Caco-2 (cell line): Measurements from ENCODE around the gene MTAP. TPM values are rescaled to one million over a fixed set of nuclear protein-coding genes. Genes with fewer than 3 reads are reported as not detected.

ENCODE experiments used
- BruUV-seq: library from RNA; stranded (reverse); fragments of 400-500 nt; replicated peaks from 2 replicates; lab custom pipeline; 2021; lab: Mats Ljungman, UMichigan
- CTCF ChIA-PET: fragments of 300-600 bp; sonication (Branson Sonifier 250); formaldehyde crosslinking; loops from one replicate; lab custom pipeline; 2022; ENCODE audit warnings: antibody characterized with exemption; lab: Charles Lee
- POLR2A ChIA-PET: fragments of 300-600 bp; sonication (Branson Sonifier 250); formaldehyde crosslinking; loops from one replicate; lab custom pipeline; 2022; ENCODE audit warnings: antibody characterized with exemption; lab: Charles Lee
- DNase-seq, 2 experiments: peaks; one replicate each; pipeline versions ENCODE4 v3.0.0 to v3.0.0-alpha.2; 2020 to 2022
- H3K27me3 ChIP-seq: replicated peaks from 2 replicates; pipeline ENCODE4 v1.6.0; 2011; ENCODE audit warnings: low read length; ENCODE audit not compliant: control insufficient read depth, insufficient read depth
- H3K36me3 ChIP-seq: 2 replicates; pipeline ENCODE4 v1.5.1; 2011; ENCODE audit warnings: low read length; ENCODE audit not compliant: control insufficient read depth, insufficient read depth
- H3K4me1 ChIP-seq: fragments of 250-450 bp; sonication (Bioruptor Pico); 2 replicates; pipeline ENCODE4 v1.5.1; 2020; ENCODE audit warnings: mild to moderate bottlenecking
- H3K4me3 ChIP-seq: 2 replicates; pipeline ENCODE4 v1.5.1; 2011; ENCODE audit warnings: low read depth, mild to moderate bottlenecking, control low read depth, low read length
- H3K9me3 ChIP-seq: fragments of 250-450 bp; sonication (Bioruptor Pico); 2 replicates; pipeline ENCODE4 v1.5.1; 2020; ENCODE audit warnings: mild to moderate bottlenecking, moderate library complexity
- H3K27ac Mint-ChIP-seq: one replicate; pipeline ENCODE4 v1.8.0; 2022; ENCODE audit warnings: mixed read lengths; ENCODE audit not compliant: unreplicated experiment
- H3K27me3 Mint-ChIP-seq: one replicate; pipeline ENCODE4 v1.8.0; 2022; ENCODE audit warnings: mixed read lengths; ENCODE audit not compliant: insufficient read depth, unreplicated experiment
- H3K36me3 Mint-ChIP-seq: one replicate; pipeline ENCODE4 v1.8.0; 2022; ENCODE audit warnings: mild to moderate bottlenecking, mixed read lengths; ENCODE audit not compliant: insufficient read depth, unreplicated experiment
- H3K4me1 Mint-ChIP-seq: one replicate; pipeline ENCODE4 v1.8.0; 2022; ENCODE audit warnings: low read depth, mixed read lengths; ENCODE audit not compliant: unreplicated experiment
- H3K4me3 Mint-ChIP-seq: one replicate; pipeline ENCODE4 v1.8.0; 2022; ENCODE audit warnings: mild to moderate bottlenecking, moderate library complexity, mixed read lengths; ENCODE audit not compliant: unreplicated experiment
- H3K9me3 Mint-ChIP-seq: one replicate; pipeline ENCODE4 v1.8.0; 2022; ENCODE audit warnings: mixed read lengths; ENCODE audit not compliant: unreplicated experiment
- intact Hi-C: fragments of 100-400 bp; cut with micrococcal nuclease; formaldehyde crosslinking; loops from one replicate; pipeline ENCODE4 v1.10.0; 2022; ENCODE audit not compliant: unreplicated experiment
- total RNA-seq: library from RNA; stranded (reverse); gene quantifications from 2 replicates; pipeline ENCODE4 v1.2.3, GENCODE V29; 2022
- TF ChIP-seq, protein P1 (sequence below), 2 experiments: fragments of 200-600 bp in 1 of 2; IDR thresholded peaks; 1 replicate in 1 of 2; 2 replicates in 1 of 2; pipeline versions ENCODE4 v1.5.1 to v1.8.0; 2011 to 2022; ENCODE audit warnings: antibody characterized with exemption in 1 of 2, control low read depth in 1 of 2, inconsistent platforms in 1 of 2, low read depth in 1 of 2, low read length in 1 of 2, mild to moderate bottlenecking in 1 of 2, moderate library complexity in 1 of 2; ENCODE audit not compliant: insufficient read depth in 1 of 2, severe bottlenecking in 1 of 2, unreplicated experiment in 1 of 2

Gene MTAP
- total RNA-seq, 1 experiment from 2014 or later = 53.3 TPM

GRCh38 chr9:21810388-21810787 is 8.0 kb downstream of the MTAP start:
- no peaks in the 10 kb centered on the region for H3K9me3 Mint-ChIP-seq
- H3K4me3 Mint-ChIP-seq = no peak overlapping the region
- H3K27ac Mint-ChIP-seq = no peak overlapping the region
- ChIA-PET CTCF (no interaction called here), POLR2A (no interaction called here)
- no peak for DNase-seq
- Histone ChIP-seq H3K9me3 (no peaks in the 10 kb centered on the region), H3K4me3 (no peak overlapping the region), H3K4me1 (no peaks in the 10 kb centered on the region), H3K36me3 (no peaks in the 10 kb centered on the region), H3K27me3 (no peaks in the 10 kb centered on the region)
- intact Hi-C loops = loop anchor here (5.0 kb wide), 2 partner anchors 72 to 642 kb away; no protein-coding TSS in a partner anchor
- BruUV-seq = no TSS peak
- H3K4me1 Mint-ChIP-seq = no peaks in the 10 kb centered on the region
- TF ChIP-seq, protein P1, sequence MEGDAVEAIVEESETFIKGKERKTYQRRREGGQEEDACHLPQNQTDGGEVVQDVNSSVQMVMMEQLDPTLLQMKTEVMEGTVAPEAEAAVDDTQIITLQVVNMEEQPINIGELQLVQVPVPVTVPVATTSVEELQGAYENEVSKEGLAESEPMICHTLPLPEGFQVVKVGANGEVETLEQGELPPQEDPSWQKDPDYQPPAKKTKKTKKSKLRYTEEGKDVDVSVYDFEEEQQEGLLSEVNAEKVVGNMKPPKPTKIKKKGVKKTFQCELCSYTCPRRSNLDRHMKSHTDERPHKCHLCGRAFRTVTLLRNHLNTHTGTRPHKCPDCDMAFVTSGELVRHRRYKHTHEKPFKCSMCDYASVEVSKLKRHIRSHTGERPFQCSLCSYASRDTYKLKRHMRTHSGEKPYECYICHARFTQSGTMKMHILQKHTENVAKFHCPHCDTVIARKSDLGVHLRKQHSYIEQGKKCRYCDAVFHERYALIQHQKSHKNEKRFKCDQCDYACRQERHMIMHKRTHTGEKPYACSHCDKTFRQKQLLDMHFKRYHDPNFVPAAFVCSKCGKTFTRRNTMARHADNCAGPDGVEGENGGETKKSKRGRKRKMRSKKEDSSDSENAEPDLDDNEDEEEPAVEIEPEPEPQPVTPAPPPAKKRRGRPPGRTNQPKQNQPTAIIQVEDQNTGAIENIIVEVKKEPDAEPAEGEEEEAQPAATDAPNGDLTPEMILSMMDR (IDR thresholded peaks at IDR 0.05; ENCODE audit: insufficient read depth in 1 of 2, low read depth in 1 of 2, low read length in 1 of 2, severe bottlenecking in 1 of 2, unreplicated experiment in 1 of 2) = no peak
- no peaks in the 10 kb centered on the region for H3K27me3 Mint-ChIP-seq
- H3K36me3 Mint-ChIP-seq = peaks cover 33% of the 10 kb centered on the region

GRCh38 chr9:21810881-21811280 is 8.4 kb downstream of the MTAP start:
- ChIA-PET CTCF (no interaction called here), POLR2A (no interaction called here)
- H3K36me3 Mint-ChIP-seq = peaks cover 32% of the 10 kb centered on the region
- Histone ChIP-seq H3K4me3 (no peak overlapping the region), H3K4me1 (no peaks in the 10 kb centered on the region), H3K27me3 (no peaks in the 10 kb centered on the region), H3K36me3 (no peaks in the 10 kb centered on the region), H3K9me3 (no peaks in the 10 kb centered on the region)
- no peak overlapping the region for H3K4me3 Mint-ChIP-seq
- intact Hi-C loops = loop anchor here (5.0 kb wide), 2 partner anchors 71 to 641 kb away; no protein-coding TSS in a partner anchor
- TF ChIP-seq, protein P1 (IDR thresholded peaks at IDR 0.05; ENCODE audit: insufficient read depth in 1 of 2, low read depth in 1 of 2, low read length in 1 of 2, severe bottlenecking in 1 of 2, unreplicated experiment in 1 of 2) = no peak
- H3K4me1 Mint-ChIP-seq = no peaks in the 10 kb centered on the region
- DNase-seq = no peak
- H3K27me3 Mint-ChIP-seq = no peaks in the 10 kb centered on the region
- BruUV-seq = no TSS peak
- no peak overlapping the region for H3K27ac Mint-ChIP-seq
- no peaks in the 10 kb centered on the region for H3K9me3 Mint-ChIP-seq

DNA sequence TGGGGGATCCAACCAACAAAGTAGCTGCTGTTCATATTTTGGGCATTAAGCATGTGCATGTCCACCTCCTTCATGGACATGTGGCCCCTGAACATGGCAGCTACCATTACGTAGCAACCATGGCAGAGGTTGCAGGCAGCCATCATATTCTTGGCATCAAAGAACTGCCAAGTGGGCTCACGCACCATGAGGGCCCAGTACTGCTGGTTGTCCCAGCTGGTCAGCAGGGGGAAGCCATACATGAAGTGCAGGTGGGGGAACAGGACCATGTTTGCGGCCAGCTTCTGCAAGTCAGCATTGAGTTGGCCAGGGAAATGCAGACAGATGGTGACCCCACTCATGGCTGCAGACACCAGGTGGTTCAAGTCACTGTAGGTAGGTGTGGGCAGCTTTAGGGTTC is 9.5 kb downstream of the MTAP start:
- DNase-seq = no peak
- H3K4me1 ChIP-seq = no peaks in the 10 kb centered on the region
- peaks cover 28% of the 10 kb centered on the region for H3K36me3 Mint-ChIP-seq
- BruUV-seq = no TSS peak
- CTCF ChIA-PET = interaction anchor here (0.5 to 1.6 kb wide), 2 partner anchors 9 to 326 kb away, joined by 3 to 4 read pairs; no protein-coding TSS in a partner anchor
- H3K27me3 Mint-ChIP-seq = no peaks in the 10 kb centered on the region
- POLR2A ChIA-PET = no interaction called here
- no peaks in the 10 kb centered on the region for H3K36me3 ChIP-seq
- intact Hi-C loops = loop anchor here (2.0 to 5.0 kb wide), 3 partner anchors 70 to 640 kb away; no protein-coding TSS in a partner anchor
- no peak overlapping the region for H3K27ac Mint-ChIP-seq
- H3K4me1 Mint-ChIP-seq = no peaks in the 10 kb centered on the region
- H3K27me3 ChIP-seq = no peaks in the 10 kb centered on the region
- H3K4me3 ChIP-seq = no peak overlapping the region
- no peaks in the 10 kb centered on the region for H3K9me3 Mint-ChIP-seq
- H3K4me3 Mint-ChIP-seq = no peak overlapping the region
- TF ChIP-seq, protein P1 (IDR thresholded peaks at IDR 0.05; ENCODE audit: insufficient read depth in 1 of 2, low read depth in 1 of 2, low read length in 1 of 2, severe bottlenecking in 1 of 2, unreplicated experiment in 1 of 2) = no peak
- H3K9me3 ChIP-seq = no peaks in the 10 kb centered on the region
